Activated T-cell treated with anti-CD3 and anti-CD28 coated beads for 24 hours (primary cell): ENCODE results near the gene LANCL3.
"Not testable (repeated sequence)": the region's sequence is repeated elsewhere in the genome, so short reads cannot be mapped to it uniquely, and the experiment has no call there.

Experiments used
- DNase-seq: peaks from one replicate; pipeline ENCODE4 v3.0.0-alpha.2; 2020; ENCODE audit warnings: low read depth

LANCL3 gene

GRCh38 chrX:37627602-37628001 lies 56.1 kb downstream of the LANCL3 start:
- DNase-seq, result no peak

- DNase-seq, result no peak
These were observed 66.6 kb downstream of the LANCL3 start for GRCh38 chrX:37638047-37638446.

GRCh38 chrX:37640142-37640541 lies 68.7 kb downstream of the LANCL3 start:
- no peak for DNase-seq

GRCh38 chrX:37641859-37642258 lies 70.4 kb downstream of the LANCL3 start:
- no peak for DNase-seq

DNA sequence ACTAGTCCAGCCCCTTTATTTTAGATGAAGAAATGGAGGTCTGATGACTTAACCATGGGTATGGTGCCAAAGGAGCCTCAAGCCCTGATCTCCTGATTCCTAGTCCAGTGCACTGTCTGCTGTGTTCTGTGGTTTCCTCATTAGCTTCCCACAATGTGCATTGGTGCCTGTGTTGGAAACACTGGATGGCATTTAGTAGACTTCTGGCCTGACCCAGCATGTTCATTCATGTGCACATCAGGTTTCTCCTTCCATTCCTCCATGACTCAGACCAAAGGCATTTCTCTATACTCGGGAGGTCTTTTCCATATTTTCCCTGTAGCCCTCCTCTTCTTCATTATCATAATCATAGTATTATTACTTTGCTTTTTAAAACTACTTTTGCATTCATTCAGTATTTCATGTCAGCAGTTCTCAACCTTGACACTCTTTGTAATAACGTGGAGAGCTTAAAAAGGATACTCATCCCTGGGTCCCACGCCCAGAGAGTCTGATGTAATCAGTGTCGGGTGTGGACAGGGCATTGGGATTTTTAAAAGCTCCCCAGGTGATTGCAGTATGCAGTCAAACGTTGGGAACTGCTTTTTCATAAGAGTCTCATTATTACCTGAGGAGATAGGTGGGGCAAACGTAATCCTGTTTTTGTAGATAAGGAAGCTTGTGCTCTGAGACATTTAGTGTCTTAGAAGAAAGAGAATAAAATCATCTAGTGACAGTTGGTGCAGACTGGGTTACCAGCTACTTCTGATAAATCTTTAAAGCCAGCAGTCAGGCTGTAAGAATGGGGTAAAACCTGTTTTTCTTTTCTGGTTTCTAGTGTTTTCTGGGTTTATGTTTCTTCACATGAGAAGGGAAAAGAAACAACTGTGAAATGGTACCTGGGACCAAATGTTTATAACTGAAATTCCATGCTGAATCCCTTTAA lies 73.2 kb downstream of the LANCL3 start:
- DNase-seq, result no peak

GRCh38 chrX:37646254-37646653 lies 74.8 kb downstream of the LANCL3 start:
- no peak for DNase-seq

DNA sequence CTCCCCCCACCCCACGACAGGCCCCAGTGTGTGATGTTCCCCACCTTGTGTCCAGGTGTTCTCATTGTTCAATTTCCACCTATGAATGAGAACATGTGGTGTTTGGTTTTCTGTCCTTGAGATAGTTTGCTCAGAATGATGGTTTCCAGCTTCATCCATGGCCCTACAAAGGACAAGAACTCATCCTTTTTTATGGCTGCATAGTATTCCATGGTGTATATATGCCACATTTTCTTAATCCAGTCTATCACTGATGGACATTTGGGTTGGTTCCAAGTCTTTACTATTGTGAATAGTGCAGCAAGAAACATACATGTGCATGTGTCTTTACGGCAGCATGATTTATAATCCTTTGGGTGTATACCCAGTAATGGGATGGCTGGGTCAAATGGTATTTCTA lies 79.4 kb downstream of the LANCL3 start:
- not testable (repeated sequence) for DNase-seq

- no peak for DNase-seq
These were observed 80.5 kb downstream of the LANCL3 start for GRCh38 chrX:37651921-37652452.

GRCh38 chrX:37652589-37653231 lies 81.2 kb downstream of the LANCL3 start:
- DNase-seq, result no peak

GRCh38 chrX:37653397-37654085 lies 82.1 kb downstream of the LANCL3 start:
- no peak for DNase-seq

DNA sequence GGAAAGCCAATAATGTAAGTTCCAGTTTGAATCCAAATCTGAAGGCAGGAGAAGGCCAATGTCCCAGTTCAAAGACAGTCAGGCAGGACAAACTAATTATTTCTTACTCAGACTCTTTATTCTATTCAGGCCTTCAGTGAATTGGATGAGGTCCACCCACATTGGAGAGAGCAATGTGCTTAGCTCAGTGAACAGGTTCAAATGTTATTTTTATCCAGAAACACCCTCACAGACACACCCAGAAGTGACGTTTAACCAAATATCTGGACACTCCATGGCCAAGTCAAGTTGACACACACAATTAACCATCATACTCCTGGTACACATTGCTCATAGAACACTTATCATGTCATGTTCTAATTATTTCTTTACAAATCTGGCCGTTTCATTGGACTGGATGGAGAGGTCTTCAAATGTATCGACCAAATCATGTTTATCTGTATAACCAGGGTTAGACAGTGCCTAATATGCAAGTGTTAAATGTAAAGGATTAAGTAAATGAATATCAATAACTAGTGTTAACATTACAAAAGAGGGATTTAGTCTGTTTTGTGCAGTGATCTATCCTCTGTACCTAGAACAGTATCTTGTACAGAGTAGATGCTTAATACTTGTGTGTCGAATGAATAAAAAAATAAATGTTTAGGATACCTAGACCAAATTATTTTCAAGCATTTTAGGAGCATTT lies 87.0 kb downstream of the LANCL3 start:
- no peak for DNase-seq

GRCh38 chrX:37659047-37659446 lies 87.6 kb downstream of the LANCL3 start:
- DNase-seq, result no peak

GRCh38 chrX:37662181-37662580 lies 90.7 kb downstream of the LANCL3 start:
- DNase-seq, result no peak

- DNase-seq, result no peak
These were observed 95.1 kb downstream of the LANCL3 start for GRCh38 chrX:37666516-37666915.

DNA sequence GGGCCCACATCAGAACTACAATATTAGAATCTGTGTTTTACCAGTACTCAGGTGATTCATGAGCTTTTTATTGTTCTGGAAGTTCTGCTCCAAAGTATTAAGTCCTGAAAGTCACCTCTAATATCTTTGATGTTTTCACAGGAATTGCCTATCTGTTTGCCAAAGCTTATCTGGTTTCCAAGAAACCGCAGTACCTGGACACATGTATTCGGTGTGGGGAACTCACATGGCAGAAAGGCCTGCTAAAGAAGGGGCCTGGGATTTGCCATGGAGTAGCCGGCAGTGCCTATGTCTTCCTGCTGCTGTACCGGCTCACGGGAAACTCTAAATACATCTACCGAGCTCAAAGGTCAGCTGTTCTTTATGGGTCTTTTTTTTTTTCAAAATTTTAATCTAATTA lies 95.7 kb downstream of the LANCL3 start:
- DNase-seq, result no peak

DNA sequence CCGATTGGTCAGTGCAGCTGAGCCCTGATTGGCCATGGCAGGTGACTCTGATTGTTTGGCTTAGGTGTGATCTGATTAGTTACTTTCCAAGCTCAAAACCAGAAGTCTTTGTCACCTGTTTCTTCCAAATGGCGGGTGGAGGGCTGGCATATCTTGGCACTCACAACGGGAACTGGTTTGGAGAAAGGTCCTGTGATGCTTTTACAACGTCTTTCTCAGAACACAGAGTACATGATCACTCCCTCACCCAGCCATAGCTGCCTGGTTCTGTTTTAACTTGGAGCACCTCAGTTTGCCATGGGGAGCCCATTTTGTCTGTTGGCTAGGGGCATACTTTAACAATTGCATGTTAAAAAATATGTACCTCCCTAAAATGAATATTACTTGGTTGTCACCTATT lies 101.1 kb downstream of the LANCL3 start:
- no peak for DNase-seq

GRCh38 chrX:37676811-37677210 lies 105.3 kb downstream of the LANCL3 start:
- DNase-seq, result no peak

DNA sequence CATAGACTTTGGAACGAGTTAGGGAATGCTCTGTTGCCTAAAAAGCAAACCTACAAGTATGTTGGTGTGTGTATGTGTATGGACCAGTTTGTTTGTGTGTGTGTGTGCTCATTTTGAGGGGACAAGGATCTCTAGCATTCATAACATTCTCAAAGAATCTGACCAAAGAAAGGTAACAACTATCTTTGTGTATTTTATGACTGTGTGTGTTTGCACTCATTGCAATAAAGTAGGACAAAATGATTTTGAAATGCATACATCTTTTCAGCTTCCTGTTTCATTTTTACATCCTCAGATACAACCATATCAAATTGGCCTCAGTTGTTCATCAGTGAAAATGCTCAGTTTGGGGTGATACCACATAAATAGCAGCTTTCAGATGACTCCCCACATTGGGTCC lies 105.8 kb downstream of the LANCL3 start:
- no peak for DNase-seq

DNA sequence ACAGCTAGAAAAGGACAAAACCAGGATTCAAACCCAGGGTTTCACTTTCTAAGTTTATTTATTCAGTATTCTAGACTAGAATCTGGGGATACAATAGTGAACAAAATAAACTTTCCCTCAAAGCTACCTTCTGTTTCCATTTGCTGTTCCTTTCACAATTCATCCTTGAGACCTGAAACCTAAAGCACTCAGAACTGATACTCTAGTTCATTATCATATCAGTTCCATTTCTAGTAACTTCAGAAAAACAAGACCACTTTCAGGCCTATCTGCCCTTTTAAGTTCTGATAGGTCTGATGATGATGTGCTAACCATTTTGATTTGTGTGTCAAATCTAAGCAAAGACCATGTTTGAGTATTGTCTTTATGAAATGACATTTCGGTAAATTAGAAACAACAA lies 106.3 kb downstream of the LANCL3 start:
- no peak for DNase-seq

DNA sequence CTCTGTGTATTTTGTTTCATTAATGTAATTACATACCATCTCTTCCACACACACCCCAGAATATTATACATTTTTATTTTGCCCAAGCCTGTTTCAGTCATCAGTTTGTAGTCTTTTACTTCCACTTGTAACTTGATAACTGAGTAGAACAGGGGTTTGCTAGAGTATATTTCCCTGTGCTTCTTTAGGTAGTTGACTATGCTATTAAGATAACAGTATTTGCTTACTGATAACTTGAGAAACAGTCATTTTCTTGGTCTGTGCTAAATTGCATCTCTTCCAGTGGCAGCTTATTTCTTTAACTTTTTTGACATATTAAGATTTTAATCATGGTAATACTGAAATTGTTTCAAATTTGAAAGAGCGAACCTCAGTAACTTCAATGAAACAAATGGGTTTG lies 107.1 kb downstream of the LANCL3 start:
- no peak for DNase-seq

- DNase-seq, result no peak
These were observed 107.8 kb downstream of the LANCL3 start for GRCh38 chrX:37679230-37679629.

DNA sequence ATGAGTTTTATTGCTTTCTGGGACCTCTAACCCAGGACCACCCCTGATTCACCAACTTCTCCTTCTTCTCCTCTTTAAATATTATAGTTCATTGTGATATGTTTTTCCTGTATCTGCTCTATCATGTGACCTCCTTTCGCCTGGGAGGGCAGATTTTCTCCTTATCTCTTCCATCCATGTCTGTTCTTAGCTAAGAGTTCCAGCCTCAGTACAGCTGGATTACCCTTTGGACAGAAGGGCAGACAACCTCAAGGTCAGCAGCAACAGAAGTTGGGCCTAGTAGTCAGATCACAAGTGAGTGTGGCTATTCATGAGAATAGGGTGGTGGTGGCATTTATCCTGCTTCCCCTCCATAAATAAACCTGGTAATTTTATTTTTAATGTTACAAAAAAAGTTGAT lies 108.4 kb downstream of the LANCL3 start:
- no peak for DNase-seq
